ENCODE measurements around the gene NUMA1.

Gene NUMA1

DNA sequence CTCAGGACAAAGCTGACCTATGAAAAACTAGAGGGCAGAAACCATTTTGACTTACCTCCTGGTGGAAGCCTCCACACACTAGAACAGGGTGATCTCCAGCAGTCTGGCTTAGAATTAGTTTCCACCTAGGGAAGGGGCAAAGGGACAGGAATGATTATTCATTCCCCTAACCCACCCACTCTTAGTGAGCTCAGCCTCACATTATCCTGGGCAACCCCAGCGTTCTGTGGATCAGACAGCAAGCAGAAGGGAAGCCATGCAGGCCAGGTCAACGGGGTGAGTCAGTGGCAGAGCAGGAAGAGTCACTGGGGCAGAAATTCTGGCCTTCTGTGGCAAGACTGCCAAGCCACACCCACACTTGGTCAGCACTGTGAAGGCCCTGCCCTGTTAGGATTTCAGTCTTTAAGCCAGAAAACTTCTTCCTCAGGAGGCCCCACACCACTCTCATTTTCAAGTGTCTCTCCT, 10.5 kb downstream of the NUMA1 start:
- Histone ChIP-seq H3K4me3 (ENCODE audit: low read length, poor library complexity, severe bottlenecking) (peak overlapping the region; percentile 35), H3K4me1 (ENCODE audit: insufficient read depth, low read length, poor library complexity, severe bottlenecking) (peaks cover 33% of the 10 kb centered on the region), H3F3A (ENCODE audit: low read depth) (no peaks in the 10 kb centered on the region), H3K9me3 (ENCODE audit: insufficient read depth, low read depth, low read length) (no peaks in the 10 kb centered on the region), H4K20me1 (ENCODE audit: insufficient read depth, low read length, poor library complexity, severe bottlenecking) (peaks cover 48% of the 10 kb centered on the region), H3K36me3 (ENCODE audit: insufficient read depth, low read length) (peaks cover 30% of the 10 kb centered on the region; the same call in 1 of the 2 replicates), H3K79me2 (ENCODE audit: insufficient read depth, low read length) (peaks cover 94% of the 10 kb centered on the region), H3K9ac (ENCODE audit: low read depth, low read length, poor library complexity, severe bottlenecking) (peak overlapping the region; percentile 41), H3K4me2 (ENCODE audit: low read depth, low read length, poor library complexity, severe bottlenecking) (peak overlapping the region; percentile 58), H3K9me2 (replicated peaks; ENCODE audit: low read depth, low read length) (no peaks in the 10 kb centered on the region), H3K27me3 (ENCODE audit: insufficient read depth, low read length, poor library complexity, severe bottlenecking) (no peaks in the 10 kb centered on the region), H2AFZ (ENCODE audit: low read length) (no peak overlapping the region)
- TF ChIP-seq, protein P1, sequence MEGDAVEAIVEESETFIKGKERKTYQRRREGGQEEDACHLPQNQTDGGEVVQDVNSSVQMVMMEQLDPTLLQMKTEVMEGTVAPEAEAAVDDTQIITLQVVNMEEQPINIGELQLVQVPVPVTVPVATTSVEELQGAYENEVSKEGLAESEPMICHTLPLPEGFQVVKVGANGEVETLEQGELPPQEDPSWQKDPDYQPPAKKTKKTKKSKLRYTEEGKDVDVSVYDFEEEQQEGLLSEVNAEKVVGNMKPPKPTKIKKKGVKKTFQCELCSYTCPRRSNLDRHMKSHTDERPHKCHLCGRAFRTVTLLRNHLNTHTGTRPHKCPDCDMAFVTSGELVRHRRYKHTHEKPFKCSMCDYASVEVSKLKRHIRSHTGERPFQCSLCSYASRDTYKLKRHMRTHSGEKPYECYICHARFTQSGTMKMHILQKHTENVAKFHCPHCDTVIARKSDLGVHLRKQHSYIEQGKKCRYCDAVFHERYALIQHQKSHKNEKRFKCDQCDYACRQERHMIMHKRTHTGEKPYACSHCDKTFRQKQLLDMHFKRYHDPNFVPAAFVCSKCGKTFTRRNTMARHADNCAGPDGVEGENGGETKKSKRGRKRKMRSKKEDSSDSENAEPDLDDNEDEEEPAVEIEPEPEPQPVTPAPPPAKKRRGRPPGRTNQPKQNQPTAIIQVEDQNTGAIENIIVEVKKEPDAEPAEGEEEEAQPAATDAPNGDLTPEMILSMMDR (conservative IDR thresholded peaks at IDR 0.05; ENCODE audit: low read length): no peak
- TF ChIP-seq EZH2phosphoT487 (IDR thresholded peaks at IDR 0.05; ENCODE audit: borderline replicate concordance): no peak

DNA sequence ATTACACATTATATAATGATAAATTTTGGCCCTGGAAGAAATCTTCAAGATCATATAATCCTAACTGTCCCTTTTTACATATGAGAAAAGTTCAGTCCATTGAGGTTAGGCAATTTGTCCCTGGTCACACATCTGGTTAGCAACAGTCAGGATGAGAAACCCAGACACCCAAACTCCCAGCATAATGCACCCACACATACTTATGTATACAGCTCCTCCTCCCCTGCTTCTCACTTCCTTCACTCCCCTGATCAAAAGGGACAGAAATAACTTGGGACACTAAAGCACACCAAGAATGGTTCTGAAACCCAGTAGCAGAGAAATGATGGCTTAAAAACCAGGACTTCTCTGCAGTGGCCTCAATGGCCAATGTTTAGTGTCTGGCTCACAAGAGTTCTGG, 11.1 kb downstream of the NUMA1 start:
- Histone ChIP-seq H3K4me2 (ENCODE audit: low read depth, low read length, poor library complexity, severe bottlenecking) (peak overlapping the region; percentile 58), H3K4me1 (ENCODE audit: insufficient read depth, low read length, poor library complexity, severe bottlenecking) (peaks cover 33% of the 10 kb centered on the region), H3K9me3 (ENCODE audit: insufficient read depth, low read depth, low read length) (no peaks in the 10 kb centered on the region), H2AFZ (ENCODE audit: low read length) (no peak overlapping the region), H3K79me2 (ENCODE audit: insufficient read depth, low read length) (peaks cover 94% of the 10 kb centered on the region), H3F3A (ENCODE audit: low read depth) (no peaks in the 10 kb centered on the region), H3K4me3 (ENCODE audit: low read length, poor library complexity, severe bottlenecking) (peak overlapping the region; percentile 35), H3K36me3 (ENCODE audit: insufficient read depth, low read length) (peaks cover 34% of the 10 kb centered on the region; the same call in 1 of the 2 replicates), H3K9ac (ENCODE audit: low read depth, low read length, poor library complexity, severe bottlenecking) (peak overlapping the region; percentile 41), H4K20me1 (ENCODE audit: insufficient read depth, low read length, poor library complexity, severe bottlenecking) (peaks cover 47% of the 10 kb centered on the region), H3K27me3 (ENCODE audit: insufficient read depth, low read length, poor library complexity, severe bottlenecking) (no peaks in the 10 kb centered on the region), H3K9me2 (replicated peaks; ENCODE audit: low read depth, low read length) (no peaks in the 10 kb centered on the region)
- TF ChIP-seq, protein P1 (conservative IDR thresholded peaks at IDR 0.05; ENCODE audit: low read length): no peak
- no peak for TF ChIP-seq EZH2phosphoT487 (IDR thresholded peaks at IDR 0.05; ENCODE audit: borderline replicate concordance)

DNA sequence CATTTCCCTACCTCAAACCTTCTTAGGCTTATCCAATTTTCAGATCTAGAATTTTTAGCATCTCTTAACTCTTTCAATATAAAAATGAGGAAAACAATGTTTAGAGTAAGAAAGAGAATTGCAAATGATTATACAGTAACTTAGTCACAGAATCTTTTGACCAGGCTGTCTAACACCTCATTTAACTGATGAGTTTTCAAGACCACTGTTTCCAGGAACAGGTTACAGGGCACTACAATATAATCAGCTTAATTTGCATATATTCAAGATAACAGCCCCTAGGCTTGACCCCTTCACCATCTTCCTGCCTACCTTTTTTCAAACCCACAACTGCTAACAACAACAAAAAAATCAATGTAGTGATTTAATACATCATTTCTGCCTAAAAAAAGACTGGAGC, 12.7 kb downstream of the NUMA1 start:
- Histone ChIP-seq H3K4me2 (ENCODE audit: low read depth, low read length, poor library complexity, severe bottlenecking) (no peak overlapping the region), H2AFZ (ENCODE audit: low read length) (no peak overlapping the region), H3K4me3 (ENCODE audit: low read length, poor library complexity, severe bottlenecking) (no peak overlapping the region), H3F3A (ENCODE audit: low read depth) (no peaks in the 10 kb centered on the region), H3K4me1 (ENCODE audit: insufficient read depth, low read length, poor library complexity, severe bottlenecking) (peaks cover 27% of the 10 kb centered on the region), H3K9me2 (replicated peaks; ENCODE audit: low read depth, low read length) (no peaks in the 10 kb centered on the region), H3K9me3 (ENCODE audit: insufficient read depth, low read depth, low read length) (no peaks in the 10 kb centered on the region), H3K27me3 (ENCODE audit: insufficient read depth, low read length, poor library complexity, severe bottlenecking) (no peaks in the 10 kb centered on the region), H3K79me2 (ENCODE audit: insufficient read depth, low read length) (peaks cover 92% of the 10 kb centered on the region), H3K9ac (ENCODE audit: low read depth, low read length, poor library complexity, severe bottlenecking) (no peak overlapping the region), H4K20me1 (ENCODE audit: insufficient read depth, low read length, poor library complexity, severe bottlenecking) (peaks cover 47% of the 10 kb centered on the region), H3K36me3 (ENCODE audit: insufficient read depth, low read length) (peaks cover 37% of the 10 kb centered on the region; the same call in 1 of the 2 replicates)
- no peak for TF ChIP-seq EZH2phosphoT487 (IDR thresholded peaks at IDR 0.05; ENCODE audit: borderline replicate concordance)
- TF ChIP-seq, protein P1 (conservative IDR thresholded peaks at IDR 0.05; ENCODE audit: low read length): no peak

Measured in Loucy (cell line).